Small intestine (tissue), 16 donors: ENCODE data around the gene PNLIP. TPM values are rescaled to one million over a fixed set of nuclear protein-coding genes. Genes with fewer than 3 reads are reported as not detected.

Experiments used
- DNase-seq, 2 donors: peaks; one replicate each; pipeline versions ENCODE4 v3.0.0 to v3.0.0-alpha.2; 2013
- FAIRE-seq: peaks from 2 replicates; lab custom pipeline; 2012; peaks lifted over from hg19 to GRCh38; lab: Jason Lieb, UNC
- H3K27ac ChIP-seq, 3 donors: one replicate each; pipeline ENCODE4 v1.5.1; 2013; ENCODE audit warnings: low read length in 2 of 3, mild to moderate bottlenecking in 2 of 3, control low read depth in 1 of 3, inconsistent platforms in 1 of 3, low read depth in 1 of 3, moderate library complexity in 1 of 3
- H3K27me3 ChIP-seq, 3 donors: one replicate each; pipeline ENCODE4 v1.6.1; 2013; ENCODE audit warnings: low read length in 3 of 3, inconsistent platforms in 1 of 3; ENCODE audit not compliant: control insufficient read depth in 3 of 3, insufficient read depth in 3 of 3
- H3K36me3 ChIP-seq, 3 donors: one replicate each; pipeline ENCODE4 v1.6.1; 2013; ENCODE audit warnings: low read length in 3 of 3, inconsistent platforms in 1 of 3, low read depth in 1 of 3, mild to moderate bottlenecking in 1 of 3, moderate library complexity in 1 of 3; ENCODE audit not compliant: control insufficient read depth in 3 of 3, insufficient read depth in 2 of 3
- H3K4me1 ChIP-seq, 3 donors: one replicate each; pipeline ENCODE4 v1.6.1; 2013; ENCODE audit warnings: low read length in 2 of 3, inconsistent platforms in 1 of 3, low read depth in 1 of 3, mild to moderate bottlenecking in 1 of 3, moderate library complexity in 1 of 3; ENCODE audit not compliant: control insufficient read depth in 3 of 3, insufficient read depth in 2 of 3
- H3K4me3 ChIP-seq, 3 donors: one replicate each; pipeline ENCODE4 v1.5.1; 2013; ENCODE audit warnings: low read length in 3 of 3, control low read depth in 1 of 3, inconsistent platforms in 1 of 3, low read depth in 1 of 3, mild to moderate bottlenecking in 1 of 3, moderate library complexity in 1 of 3
- H3K9me3 ChIP-seq, 2 donors: one replicate each; pipeline ENCODE4 v1.6.1; 2013; ENCODE audit warnings: low read depth in 1 of 2, low read length in 1 of 2; ENCODE audit not compliant: control insufficient read depth in 2 of 2, insufficient read depth in 1 of 2
- WGBS, 3 donors: extraction: QIAGEN DNeasy Blood & Tissue Kit; methylation state at CpG; one replicate each; pipeline ENCODE4 v1.1.7; 2013; 5-methylcytosine and 5-hydroxymethylcytosine counted together
- long read RNA-seq, 10 donors: transcript quantifications; one replicate each; lab custom pipeline, GENCODE V29; 2026
- polyA plus RNA-seq, 4 donors: library from polyadenylated mRNA; stranded (reverse) in 3 of 4; unstranded in 1 of 4; fragments of 200-250 nt in 3 of 4; fragments of 120-200 nt in 1 of 4; gene quantifications; one replicate each; pipeline versions ENCODE4 v1.2.1 to v1.2.3, GENCODE V29; 2013
- donor health status: healthy with polysubstance abuse.
- donor health status: control.
- donor health status: control.
- donor health status: Bipolar disorder and iron deficiency.
- donor health status: healthy.

Gene PNLIP
- 1 to 10 TPM in 2 of 4 donors, not detected in 2; 2.2 to 2.4 TPM for polyA plus RNA-seq
- long read RNA-seq, donor 1 = 0 reads
- long read RNA-seq, donor 2 = 0 reads
- long read RNA-seq, donor 3 = 0 reads
- long read RNA-seq, donor 4 = 0 reads
- long read RNA-seq, donor 5 = 0 reads
- long read RNA-seq, donor 6 = 0 reads
- long read RNA-seq, donor 7 = 0 reads
- long read RNA-seq, donor 8 = 0 reads
- long read RNA-seq, donor 9 = 0 reads
- long read RNA-seq, donor 10 = 0 reads

GRCh38 chr10:116545756-116546155 lies at the start of gene PNLIP:
TSS of gene PNLIP (plus strand) at chr10:116545931. CDS start at chr10:116546093, 162 bp downstream.
- Histone ChIP-seq H3K9me3 (no peaks in the 10 kb centered on the region), H3K4me3 (no peak within 1 kb of the TSS), H3K27ac (no peak within 1 kb of the TSS), H3K36me3 (no peaks in the 10 kb centered on the region), H3K4me1 (no peaks in the 10 kb centered on the region), H3K27me3 (no peaks in the 10 kb centered on the region)
- DNase-seq (no peak), FAIRE-seq (no peak)
- WGBS, 3 donors = 79 to 87% (median 83%) methylated on average over 8 of the region's 8 CpGs

GRCh38 chr10:116504786-116505185 lies 40.9 kb upstream of the PNLIP start:
- Histone ChIP-seq H3K27me3 (peaks cover 0 to 2% (median 0%) of the 10 kb centered on the region in 3 donors), H3K36me3 (no peaks in the 10 kb centered on the region), H3K27ac (no peak overlapping the region), H3K4me3 (no peak overlapping the region), H3K4me1 (no peaks in the 10 kb centered on the region), H3K9me3 (no peaks in the 10 kb centered on the region)
- 60 to 65% (median 64%) methylated on average over 8 of the region's 8 CpGs for WGBS, 3 donors
- FAIRE-seq (no peak), DNase-seq (no peak)

- Histone ChIP-seq H3K27ac (no peak overlapping the region), H3K4me3 (no peak overlapping the region), H3K9me3 (no peaks in the 10 kb centered on the region), H3K36me3 (no peaks in the 10 kb centered on the region), H3K27me3 (peaks cover 0 to 2% (median 2%) of the 10 kb centered on the region in 3 donors), H3K4me1 (no peaks in the 10 kb centered on the region)
- DNase-seq (no peak), FAIRE-seq (no peak)
- WGBS, 3 donors = 39 to 60% (median 45%) methylated on average over 3 of the region's 3 CpGs
Measured at GRCh38 chr10:116510565-116510964, 35.2 kb upstream of the PNLIP start.

GRCh38 chr10:116511365-116511764 lies 34.4 kb upstream of the PNLIP start:
- no peaks in the 10 kb centered on the region for H3K4me1 ChIP-seq
- no peaks in the 10 kb centered on the region for H3K9me3 ChIP-seq
- no peaks in the 10 kb centered on the region for H3K36me3 ChIP-seq
- H3K27me3 ChIP-seq = peaks cover 0 to 2% (median 2%) of the 10 kb centered on the region in 3 donors
- H3K27ac ChIP-seq = no peak overlapping the region
- no peak overlapping the region for H3K4me3 ChIP-seq
- FAIRE-seq = no peak
- WGBS, 3 donors = 35 to 57% (median 48%) methylated on average over 3 of the region's 3 CpGs
- no peak for DNase-seq

GRCh38 chr10:116521424-116522290 lies 24.1 kb upstream of the PNLIP start:
- Histone ChIP-seq H3K27me3 (peaks cover 0 to 5% (median 0%) of the 10 kb centered on the region in 3 donors), H3K4me1 (no peaks in the 10 kb centered on the region), H3K4me3 (no peak overlapping the region), H3K9me3 (no peaks in the 10 kb centered on the region), H3K36me3 (no peaks in the 10 kb centered on the region), H3K27ac (no peak overlapping the region)
- FAIRE-seq = peak; percentile 81
- WGBS, 3 donors = 37 to 39% (median 38%) methylated on average over 10 of the region's 10 CpGs
- DNase-seq = peak; percentile 39 to 44

GRCh38 chr10:116522803-116523381 lies 22.8 kb upstream of the PNLIP start:
- Histone ChIP-seq H3K27ac (no peak overlapping the region), H3K36me3 (no peaks in the 10 kb centered on the region), H3K4me1 (no peaks in the 10 kb centered on the region), H3K4me3 (no peak overlapping the region), H3K27me3 (peaks cover 0 to 5% (median 0%) of the 10 kb centered on the region in 3 donors), H3K9me3 (no peaks in the 10 kb centered on the region)
- DNase-seq = no peak
- 81 to 83% (median 83%) methylated on average over 8 of the region's 8 CpGs for WGBS, 3 donors
- FAIRE-seq = no peak

GRCh38 chr10:116524736-116525135 lies 21.0 kb upstream of the PNLIP start:
- Histone ChIP-seq H3K9me3 (no peaks in the 10 kb centered on the region), H3K27ac (no peak overlapping the region), H3K4me3 (no peak overlapping the region), H3K4me1 (no peaks in the 10 kb centered on the region), H3K27me3 (peaks cover 0 to 5% (median 0%) of the 10 kb centered on the region in 3 donors), H3K36me3 (no peaks in the 10 kb centered on the region)
- FAIRE-seq (no peak), DNase-seq (no peak)
- 82 to 86% (median 85%) methylated on average over 3 of the region's 3 CpGs for WGBS, 3 donors

GRCh38 chr10:116526219-116526618 lies 19.5 kb upstream of the PNLIP start:
- FAIRE-seq = no peak
- H3K9me3 ChIP-seq = no peaks in the 10 kb centered on the region

More at GRCh38 chr10:116526219-116526618, 19.5 kb upstream of the PNLIP start:
- no peak for DNase-seq
- Histone ChIP-seq H3K27ac (no peak overlapping the region), H3K4me1 (no peaks in the 10 kb centered on the region), H3K36me3 (no peaks in the 10 kb centered on the region), H3K27me3 (peaks cover 0 to 5% (median 0%) of the 10 kb centered on the region in 3 donors), H3K4me3 (no peak overlapping the region)
- 21 to 40% (median 27%) methylated on average over 3 of the region's 3 CpGs for WGBS, 3 donors
